GM12891 (cell line): ENCODE measurements around the gene KRT14.

ENCODE experiments used
- POLR2A ChIP-seq: IDR thresholded peaks from 2 replicates; pipeline ENCODE4 v1.6.1; 2011; ENCODE audit warnings: low read depth, low read length, control low read depth
- POLR2AphosphoS5 ChIP-seq: IDR thresholded peaks from 2 replicates; pipeline ENCODE4 v1.6.1; 2011; ENCODE audit warnings: low read depth, low read length, control low read depth
- POU2F2 ChIP-seq: IDR thresholded peaks from 2 replicates; pipeline ENCODE4 v1.6.1; 2011; ENCODE audit warnings: low read depth, mild to moderate bottlenecking, control low read depth, low read length, moderate library complexity
- SPI1 ChIP-seq: IDR thresholded peaks from 2 replicates; pipeline ENCODE4 v1.6.1; 2011; ENCODE audit warnings: low read depth, low read length, control low read depth
- TAF1 ChIP-seq: IDR thresholded peaks from 2 replicates; pipeline ENCODE4 v1.6.1; 2011; ENCODE audit warnings: low read depth, low read length, control low read depth

GRCh38 chr17:41547378-41547841, 39.3 kb downstream of the KRT14 start:
- TF ChIP-seq POLR2A (no peak), POLR2AphosphoS5 (no peak), TAF1 (no peak), POU2F2 (no peak), SPI1 (no peak)
